ENCODE data around the gene P4HA1.

- TF ChIP-seq CTCF (IDR thresholded peaks at IDR 0.05) (no peak), POLR2A (IDR thresholded peaks at IDR 0.05) (no peak)
These were observed 119.8 kb downstream of the P4HA1 start for GRCh38 chr10:72976886-72977285.
